HepG2 (cell line): ENCODE measurements around the gene PTCD3. TPM values are rescaled to one million over a fixed set of nuclear protein-coding genes. Genes with fewer than 3 reads are reported as not detected.

Experiments used
- ATAC-seq: fragments of 200-7000 bp; cut with Tn5 transposase; 3 replicates; pipeline ENCODE4 v1.9.1; 2020; ENCODE audit warnings: mild to moderate bottlenecking, moderate library complexity
- BruUV-seq: library from RNA; stranded (reverse); fragments of 400-500 nt; replicated peaks from 2 replicates; lab custom pipeline; 2021; lab: Mats Ljungman, UMichigan
- CTCF ChIA-PET: fragments of 300-600 bp; formaldehyde crosslinking; extraction: SDS; loops from one replicate; lab custom pipeline; 2021; ENCODE audit warnings: low total read pairs, inconsistent platforms, low intra/inter-chr PET ratio; lab: Yijun Ruan, JAX
- POLR2A ChIA-PET: fragments of 350-600 bp; sonication (Branson Sonifier 250); formaldehyde crosslinking; loops from one replicate; lab custom pipeline; 2020; ENCODE audit warnings: antibody characterized with exemption, inconsistent platforms; lab: Yijun Ruan, JAX
- DNase-seq: peaks from one replicate; pipeline ENCODE4 v3.0.0-alpha.2; 2015; ENCODE audit warnings: low spot score
- FAIRE-seq: peaks from 3 replicates; lab custom pipeline; 2011; peaks lifted over from hg19 to GRCh38; lab: Jason Lieb, UNC
- H2AFZ ChIP-seq: one replicate; pipeline ENCODE4 v1.6.1; 2011; ENCODE audit warnings: low read length, inconsistent platforms
- H3K27ac ChIP-seq: fragments of 300-600 bp; 3 replicates; pipeline ENCODE4 v1.8.0; 2011; ENCODE audit warnings: mixed run types, mild to moderate bottlenecking, mixed read lengths, low read length, inconsistent platforms; ENCODE audit not compliant: insufficient read depth; ENCODE audit errors: extremely low read length
- H3K27me3 ChIP-seq, 2 experiments: fragments of 200-600 bp in 1 of 2; 2 replicates in 1 of 2; 3 replicates in 1 of 2; pipeline versions ENCODE4 v1.6.0 to v1.8.0; 2011; ENCODE audit warnings: low read length in 2 of 2, mild to moderate bottlenecking in 2 of 2, moderate library complexity in 2 of 2, inconsistent platforms in 1 of 2; ENCODE audit not compliant: insufficient read depth in 2 of 2, control insufficient read depth in 1 of 2
- H3K36me3 ChIP-seq, 2 experiments: fragments of 200-600 bp in 1 of 2; replicated peaks in 1 of 2; 2 replicates in 1 of 2; 3 replicates in 1 of 2; pipeline versions ENCODE4 v1.5.1 to v1.8.0; 2011; ENCODE audit warnings: low read length in 2 of 2, inconsistent platforms in 1 of 2; ENCODE audit not compliant: insufficient read depth in 2 of 2, control insufficient read depth in 1 of 2
- H3K4me1 ChIP-seq: 2 replicates; pipeline ENCODE4 v1.5.1; 2012; ENCODE audit warnings: low read length, inconsistent platforms; ENCODE audit not compliant: insufficient read depth
- H3K4me2 ChIP-seq: 2 replicates; pipeline ENCODE4 v1.6.0; 2011; ENCODE audit warnings: low read depth, low read length, inconsistent platforms
- H3K4me3 ChIP-seq, 3 experiments: fragments of 200-600 bp in 1 of 3; sonication (generic), shearing (Covaris generic) in 1 of 3; replicated peaks in 1 of 3; 2 replicates each; pipeline ENCODE4 v1.5.1; 2011 to 2016; ENCODE audit warnings: low read length in 3 of 3, inconsistent platforms in 2 of 3, low read depth in 2 of 3, mild to moderate bottlenecking in 2 of 3, control low read depth in 1 of 3, mixed read lengths in 1 of 3; ENCODE audit not compliant: insufficient read depth in 1 of 3
- H3K79me2 ChIP-seq: one replicate; pipeline ENCODE4 v1.6.1; 2011; ENCODE audit warnings: low read length, inconsistent platforms; ENCODE audit not compliant: insufficient read depth
- H3K9ac ChIP-seq: 2 replicates; pipeline ENCODE4 v1.6.0; 2011; ENCODE audit warnings: mild to moderate bottlenecking, low read depth, low read length, inconsistent platforms; ENCODE audit not compliant: insufficient read depth
- H3K9me3 ChIP-seq: 2 replicates; pipeline ENCODE4 v1.5.1; 2012; ENCODE audit warnings: mild to moderate bottlenecking, low read length
- H4K20me1 ChIP-seq: 2 replicates; pipeline ENCODE4 v1.6.0; 2011; ENCODE audit warnings: inconsistent platforms, mild to moderate bottlenecking, low read length, moderate library complexity; ENCODE audit not compliant: insufficient read depth
- ELF4 ChIP-seq: sonication (generic); formaldehyde crosslinking; IDR thresholded peaks from 2 replicates; pipeline ENCODE4 v1.5.0; 2020; ENCODE audit warnings: missing genetic modification reagents, mild to moderate bottlenecking, moderate library complexity, borderline replicate concordance
- HMG20B ChIP-seq: conservative IDR thresholded peaks from 2 replicates; pipeline ENCODE4 v1.6.1; 2016; ENCODE audit warnings: missing genetic modification reagents, missing compliant biosample characterization
- HOXD1 ChIP-seq: sonication (generic); formaldehyde crosslinking; IDR thresholded peaks from 2 replicates; pipeline ENCODE4 v1.5.0; 2020; ENCODE audit warnings: missing genetic modification reagents
- NR2C2 ChIP-seq: sonication (generic); formaldehyde crosslinking; IDR thresholded peaks from 2 replicates; pipeline ENCODE4 v1.4.0; 2020; ENCODE audit warnings: missing genetic modification reagents, mild to moderate bottlenecking, moderate library complexity, borderline replicate concordance
- PAF1 ChIP-seq: IDR thresholded peaks from 2 replicates; pipeline ENCODE4 v1.6.1; 2016; ENCODE audit warnings: missing genetic modification reagents, missing compliant biosample characterization
- RAD21 ChIP-seq: fragments of 450-650 bp; formaldehyde crosslinking; IDR thresholded peaks from 2 replicates; pipeline ENCODE4 v1.5.0; 2020; ENCODE audit warnings: mild to moderate bottlenecking
- RFXANK ChIP-seq: IDR thresholded peaks from 2 replicates; pipeline ENCODE4 v1.6.1; 2016
- XRCC5 ChIP-seq: fragments of 200-400 bp; formaldehyde crosslinking; optimal IDR thresholded peaks from 2 replicates; pipeline ENCODE3; 2017; ENCODE audit warnings: mild to moderate bottlenecking, low read length
- ZFP36 ChIP-seq: fragments of 150-350 bp; IDR thresholded peaks from 2 replicates; pipeline ENCODE4 v1.6.1; 2018; ENCODE audit warnings: borderline replicate concordance, low read length, low read depth; ENCODE audit not compliant: partially characterized antibody
- ZNF468 ChIP-seq: sonication (generic); formaldehyde crosslinking; IDR thresholded peaks from 2 replicates; pipeline ENCODE4 v1.8.0; 2022; ENCODE audit warnings: mild to moderate bottlenecking, moderate library complexity, missing genetic modification reagents
- ZNF747 ChIP-seq: sonication (generic); formaldehyde crosslinking; IDR thresholded peaks from 2 replicates; pipeline ENCODE4 v1.8.1; 2023; ENCODE audit warnings: missing genetic modification reagents, mild to moderate bottlenecking, borderline replicate concordance
- ZNF773 ChIP-seq: sonication (generic); formaldehyde crosslinking; IDR thresholded peaks from 2 replicates; pipeline ENCODE4 v1.4.0; 2020; ENCODE audit warnings: missing genetic modification reagents, borderline replicate concordance
- WGBS: methylation state at CpG from one replicate; pipeline ENCODE4 v1.1.6; 2017; ENCODE audit warnings: low lambda C conversion rate; 5-methylcytosine and 5-hydroxymethylcytosine counted together
- in situ Hi-C: cut with HindIII; loops from 2 replicates; pipeline ENCODE4 v1.10.0; 2017; ENCODE audit warnings: low pct_unique_long_range_greater_than_20kb; ENCODE audit not compliant: extremely low pct_ligation_motif_present
- intact Hi-C: fragments of 100-400 bp; cut with micrococcal nuclease; formaldehyde crosslinking; loops from one replicate; pipeline ENCODE4 v1.10.0; 2022; ENCODE audit not compliant: unreplicated experiment
- polyA plus RNA-seq, 8 experiments: library from polyadenylated mRNA; depleted of rRNA in 3 of 8; stranded (reverse) in 7 of 8; unstranded in 1 of 8; fragments of >200 nt; fragmentation: Illumina TruSeq in 4 of 8; extraction: Trizol in 4 of 8; gene quantifications; 2 replicates each; pipeline versions ENCODE4 v1.2.1 to v1.2.3, GENCODE V29; 2011 to 2016; ENCODE audit warnings: low read depth in 4 of 8, missing spikeins in 1 of 8, mixed read lengths in 1 of 8; ENCODE audit not compliant: insufficient read depth in 1 of 8
- total RNA-seq, 5 experiments: library from RNA; depleted of rRNA; stranded (reverse); fragments of >200 nt; fragmentation: Illumina TruSeq; extraction: Trizol; gene quantifications; 2 replicates each; pipeline ENCODE4 v1.2.3, GENCODE V29; 2016; ENCODE audit warnings: low read depth in 1 of 5
- TF ChIP-seq, protein P1 (sequence below): sonication (generic); formaldehyde crosslinking; IDR thresholded peaks from 2 replicates; pipeline ENCODE4 v1.4.0; 2020; ENCODE audit warnings: missing genetic modification reagents, borderline replicate concordance
- TF ChIP-seq, protein P2 (sequence below): sonication (generic); formaldehyde crosslinking; IDR thresholded peaks from 2 replicates; pipeline ENCODE4 v1.4.0; 2020; ENCODE audit warnings: missing genetic modification reagents

Gene PTCD3
- total and polyA plus RNA-seq, 2 of the 13 experiments (the other 11 are each of a cell fraction or from before 2014, with no cell fraction given) = 124 to 309 TPM

- no TSS peak for BruUV-seq
- DNase-seq (peak; percentile 44), FAIRE-seq (peak; percentile 62), ATAC-seq (peak; percentile 96)
- Histone ChIP-seq H3K36me3 (peaks cover 38 to 70% of the 10 kb centered on the region in 2 experiments), H3K4me2 (no peak overlapping the region), H3K79me2 (no peaks in the 10 kb centered on the region), H3K9me3 (no peaks in the 10 kb centered on the region), H3K27me3 (no peaks in the 10 kb centered on the region), H3K4me1 (peaks cover 7% of the 10 kb centered on the region), H4K20me1 (peaks cover 2% of the 10 kb centered on the region; the same call in 1 of the 2 replicates), H2AFZ (no peak overlapping the region), H3K9ac (no peak overlapping the region), H3K4me3 (no peak overlapping the region), H3K27ac (peak overlapping the region; percentile 6)
- intact Hi-C loops = loop anchor here (1.0 kb wide), 2 partner anchors 191 to 253 kb away; no protein-coding TSS in a partner anchor
- POLR2A ChIA-PET = no interaction called here
- in situ Hi-C loops = loop anchor here (5.0 to 10.0 kb wide), 2 partner anchors 253 to 345 kb away; no protein-coding TSS in a partner anchor
- WGBS = 71% methylated on average over 14 of the region's 14 CpGs
- CTCF ChIA-PET = interaction anchor here (1.1 to 2.6 kb wide), 2 partner anchors 252 to 351 kb away, joined by 3 to 33 read pairs; no protein-coding TSS in a partner anchor
- TF ChIP-seq, protein P1, sequence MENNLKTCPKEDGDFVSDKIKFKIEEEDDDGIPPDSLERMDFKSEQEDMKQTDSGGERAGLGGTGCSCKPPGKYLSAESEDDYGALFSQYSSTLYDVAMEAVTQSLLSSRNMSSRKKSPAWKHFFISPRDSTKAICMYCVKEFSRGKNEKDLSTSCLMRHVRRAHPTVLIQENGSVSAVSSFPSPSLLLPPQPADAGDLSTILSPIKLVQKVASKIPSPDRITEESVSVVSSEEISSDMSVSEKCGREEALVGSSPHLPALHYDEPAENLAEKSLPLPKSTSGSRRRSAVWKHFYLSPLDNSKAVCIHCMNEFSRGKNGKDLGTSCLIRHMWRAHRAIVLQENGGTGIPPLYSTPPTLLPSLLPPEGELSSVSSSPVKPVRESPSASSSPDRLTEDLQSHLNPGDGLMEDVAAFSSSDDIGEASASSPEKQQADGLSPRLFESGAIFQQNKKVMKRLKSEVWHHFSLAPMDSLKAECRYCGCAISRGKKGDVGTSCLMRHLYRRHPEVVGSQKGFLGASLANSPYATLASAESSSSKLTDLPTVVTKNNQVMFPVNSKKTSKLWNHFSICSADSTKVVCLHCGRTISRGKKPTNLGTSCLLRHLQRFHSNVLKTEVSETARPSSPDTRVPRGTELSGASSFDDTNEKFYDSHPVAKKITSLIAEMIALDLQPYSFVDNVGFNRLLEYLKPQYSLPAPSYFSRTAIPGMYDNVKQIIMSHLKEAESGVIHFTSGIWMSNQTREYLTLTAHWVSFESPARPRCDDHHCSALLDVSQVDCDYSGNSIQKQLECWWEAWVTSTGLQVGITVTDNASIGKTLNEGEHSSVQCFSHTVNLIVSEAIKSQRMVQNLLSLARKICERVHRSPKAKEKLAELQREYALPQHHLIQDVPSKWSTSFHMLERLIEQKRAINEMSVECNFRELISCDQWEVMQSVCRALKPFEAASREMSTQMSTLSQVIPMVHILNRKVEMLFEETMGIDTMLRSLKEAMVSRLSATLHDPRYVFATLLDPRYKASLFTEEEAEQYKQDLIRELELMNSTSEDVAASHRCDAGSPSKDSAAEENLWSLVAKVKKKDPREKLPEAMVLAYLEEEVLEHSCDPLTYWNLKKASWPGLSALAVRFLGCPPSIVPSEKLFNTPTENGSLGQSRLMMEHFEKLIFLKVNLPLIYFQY = no peak
- TF ChIP-seq ELF4 (CRISPR knock-in tag) = no peak
- 0 out of 2 replicates have a peak, but pooled peaks have one; percentile 54 for TF ChIP-seq HOXD1 (CRISPR knock-in tag)
- no peak for TF ChIP-seq RFXANK (CRISPR knock-in tag)
- no peak for TF ChIP-seq ZNF747 (CRISPR knock-in tag)
- TF ChIP-seq ZFP36 = no peak
- TF ChIP-seq PAF1 (CRISPR knock-in tag) = no peak
- TF ChIP-seq, protein P2, sequence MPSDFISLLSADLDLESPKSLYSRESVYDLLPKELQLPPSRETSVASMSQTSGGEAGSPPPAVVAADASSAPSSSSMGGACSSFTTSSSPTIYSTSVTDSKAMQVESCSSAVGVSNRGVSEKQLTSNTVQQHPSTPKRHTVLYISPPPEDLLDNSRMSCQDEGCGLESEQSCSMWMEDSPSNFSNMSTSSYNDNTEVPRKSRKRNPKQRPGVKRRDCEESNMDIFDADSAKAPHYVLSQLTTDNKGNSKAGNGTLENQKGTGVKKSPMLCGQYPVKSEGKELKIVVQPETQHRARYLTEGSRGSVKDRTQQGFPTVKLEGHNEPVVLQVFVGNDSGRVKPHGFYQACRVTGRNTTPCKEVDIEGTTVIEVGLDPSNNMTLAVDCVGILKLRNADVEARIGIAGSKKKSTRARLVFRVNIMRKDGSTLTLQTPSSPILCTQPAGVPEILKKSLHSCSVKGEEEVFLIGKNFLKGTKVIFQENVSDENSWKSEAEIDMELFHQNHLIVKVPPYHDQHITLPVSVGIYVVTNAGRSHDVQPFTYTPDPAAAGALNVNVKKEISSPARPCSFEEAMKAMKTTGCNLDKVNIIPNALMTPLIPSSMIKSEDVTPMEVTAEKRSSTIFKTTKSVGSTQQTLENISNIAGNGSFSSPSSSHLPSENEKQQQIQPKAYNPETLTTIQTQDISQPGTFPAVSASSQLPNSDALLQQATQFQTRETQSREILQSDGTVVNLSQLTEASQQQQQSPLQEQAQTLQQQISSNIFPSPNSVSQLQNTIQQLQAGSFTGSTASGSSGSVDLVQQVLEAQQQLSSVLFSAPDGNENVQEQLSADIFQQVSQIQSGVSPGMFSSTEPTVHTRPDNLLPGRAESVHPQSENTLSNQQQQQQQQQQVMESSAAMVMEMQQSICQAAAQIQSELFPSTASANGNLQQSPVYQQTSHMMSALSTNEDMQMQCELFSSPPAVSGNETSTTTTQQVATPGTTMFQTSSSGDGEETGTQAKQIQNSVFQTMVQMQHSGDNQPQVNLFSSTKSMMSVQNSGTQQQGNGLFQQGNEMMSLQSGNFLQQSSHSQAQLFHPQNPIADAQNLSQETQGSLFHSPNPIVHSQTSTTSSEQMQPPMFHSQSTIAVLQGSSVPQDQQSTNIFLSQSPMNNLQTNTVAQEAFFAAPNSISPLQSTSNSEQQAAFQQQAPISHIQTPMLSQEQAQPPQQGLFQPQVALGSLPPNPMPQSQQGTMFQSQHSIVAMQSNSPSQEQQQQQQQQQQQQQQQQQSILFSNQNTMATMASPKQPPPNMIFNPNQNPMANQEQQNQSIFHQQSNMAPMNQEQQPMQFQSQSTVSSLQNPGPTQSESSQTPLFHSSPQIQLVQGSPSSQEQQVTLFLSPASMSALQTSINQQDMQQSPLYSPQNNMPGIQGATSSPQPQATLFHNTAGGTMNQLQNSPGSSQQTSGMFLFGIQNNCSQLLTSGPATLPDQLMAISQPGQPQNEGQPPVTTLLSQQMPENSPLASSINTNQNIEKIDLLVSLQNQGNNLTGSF = peak; percentile 20; the same call in 1 of the 2 replicates
- no peak for TF ChIP-seq HMG20B (CRISPR knock-in tag)
- TF ChIP-seq ZNF773 (CRISPR knock-in tag) = no peak
- peak; percentile 68 for TF ChIP-seq XRCC5
- no peak for TF ChIP-seq ZNF468 (CRISPR knock-in tag)
- peak; percentile 63 for TF ChIP-seq RAD21 (CRISPR knock-in tag)
- TF ChIP-seq NR2C2 (CRISPR knock-in tag) = no peak
Observed at GRCh38 chr2:86079981-86080911, 25.8 kb upstream of the PTCD3 start.
